GM21381 (cell line): Measurements from ENCODE around the gene NRIP3.
"Not testable (repeated sequence)": the region's sequence is repeated elsewhere in the genome, so short reads cannot be mapped to it uniquely, and the experiment has no call there.

ENCODE experiments used
- ATAC-seq: cut with Tn5 transposase; IDR thresholded peaks from one replicate; pipeline ENCODE4 v1.9.1; 2021; ENCODE audit warnings: mild to moderate bottlenecking, moderate library complexity; ENCODE audit not compliant: unreplicated experiment

The NRIP3 gene

GRCh38 chr11:9016916-9017642, 13.3 kb upstream of the NRIP3 start:
- ATAC-seq, result no peak

GRCh38 chr11:9015677-9016076, 11.9 kb upstream of the NRIP3 start:
- peak; percentile 72 for ATAC-seq

- ATAC-seq, result no peak
Measured at GRCh38 chr11:9014826-9015225, 11.0 kb upstream of the NRIP3 start.

GRCh38 chr11:9013373-9013772, 9.6 kb upstream of the NRIP3 start:
- no peak for ATAC-seq

GRCh38 chr11:9009538-9009937, 5.7 kb upstream of the NRIP3 start:
- ATAC-seq, result not testable (repeated sequence)

GRCh38 chr11:9008661-9009060, 4.9 kb upstream of the NRIP3 start:
- no peak for ATAC-seq

- ATAC-seq, result no peak
Measured at GRCh38 chr11:9008011-9008550, 4.3 kb upstream of the NRIP3 start.

- ATAC-seq, result no peak
Measured at GRCh38 chr11:9005087-9005486, 1.3 kb upstream of the NRIP3 start.

- ATAC-seq, result no peak
Measured at GRCh38 chr11:9004183-9004926, 554 bp upstream of the NRIP3 start.

GRCh38 chr11:9002920-9003572, 755 bp downstream of the NRIP3 start:
- no peak for ATAC-seq

- no peak for ATAC-seq
Measured at GRCh38 chr11:9001736-9002135, 2.1 kb downstream of the NRIP3 start.

- ATAC-seq, result no peak
Measured at GRCh38 chr11:8998017-8998416, 5.8 kb downstream of the NRIP3 start.

GRCh38 chr11:8997451-8997850, 6.3 kb downstream of the NRIP3 start:
- ATAC-seq, result no peak

GRCh38 chr11:8989453-8989852, 14.3 kb downstream of the NRIP3 start:
- no peak for ATAC-seq

- ATAC-seq, result no peak
Measured at GRCh38 chr11:8988329-8989234, 15.2 kb downstream of the NRIP3 start.

- ATAC-seq, result no peak
Measured at GRCh38 chr11:8987446-8987845, 16.4 kb downstream of the NRIP3 start.

GRCh38 chr11:8986772-8987171, 17.0 kb downstream of the NRIP3 start:
- not testable (repeated sequence) for ATAC-seq

- no peak for ATAC-seq
Measured at GRCh38 chr11:8985462-8985861, 18.3 kb downstream of the NRIP3 start.

- ATAC-seq, result no peak
Measured at GRCh38 chr11:8983552-8983951, 20.2 kb downstream of the NRIP3 start.

- ATAC-seq, result no peak
Measured at GRCh38 chr11:8980485-8980884, 23.3 kb downstream of the NRIP3 start.

GRCh38 chr11:8979365-8979764, 24.4 kb downstream of the NRIP3 start:
- ATAC-seq, result not testable (repeated sequence)
